NCI-H1092 (cell line): ENCODE results near the gene B3GNT3.
"Not testable (repeated sequence)": the region's sequence is repeated elsewhere in the genome, so short reads cannot be mapped to it uniquely, and the experiment has no call there.

Experiments used
- DNase-seq: peaks from one replicate; lab custom pipeline; 2025; lab: John Stamatoyannopoulos, UW

B3GNT3 gene

GRCh38 chr19:17766543-17767131 lies 28.3 kb upstream of the B3GNT3 start:
- DNase-seq, result peak; percentile 44

DNA sequence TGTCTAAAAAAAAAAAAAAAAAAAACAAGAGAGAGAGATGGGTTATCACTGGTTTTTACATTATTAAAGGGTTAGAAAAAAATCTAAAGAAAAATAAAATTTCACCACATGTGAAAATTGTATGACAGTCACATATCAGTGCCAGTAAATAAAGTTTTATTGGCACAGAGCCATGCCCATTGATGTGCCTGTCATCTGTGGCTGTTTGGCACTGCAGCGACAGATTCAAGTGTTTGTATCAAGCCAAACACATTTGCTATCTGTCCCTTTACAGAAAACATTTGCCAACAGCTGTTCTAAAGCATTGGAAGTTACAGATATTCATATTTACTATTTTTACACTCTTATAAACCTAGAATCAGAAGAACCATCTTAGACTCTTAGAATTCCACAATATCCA lies 27.4 kb upstream of the B3GNT3 start:
- no peak for DNase-seq

DNA sequence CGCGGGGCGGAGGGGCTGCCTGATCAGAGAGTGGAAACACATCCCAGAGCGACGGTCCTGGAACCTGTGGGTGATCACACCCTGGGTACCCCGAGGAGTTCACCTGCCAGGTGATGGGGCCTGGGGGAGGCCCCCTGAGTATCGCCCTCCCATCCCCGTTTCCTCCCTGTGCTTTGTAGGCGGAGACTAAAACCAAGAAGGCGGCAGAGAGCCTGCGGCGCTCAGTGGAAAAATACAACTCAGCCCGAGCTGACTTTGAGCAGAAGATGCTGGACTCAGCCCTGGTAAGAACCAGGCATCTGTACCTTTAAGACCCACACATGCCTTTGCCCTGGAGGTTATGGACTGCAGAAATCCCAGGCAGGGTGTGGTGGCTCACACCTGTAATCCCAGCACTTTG lies 24.3 kb upstream of the B3GNT3 start:
- no peak for DNase-seq

DNA sequence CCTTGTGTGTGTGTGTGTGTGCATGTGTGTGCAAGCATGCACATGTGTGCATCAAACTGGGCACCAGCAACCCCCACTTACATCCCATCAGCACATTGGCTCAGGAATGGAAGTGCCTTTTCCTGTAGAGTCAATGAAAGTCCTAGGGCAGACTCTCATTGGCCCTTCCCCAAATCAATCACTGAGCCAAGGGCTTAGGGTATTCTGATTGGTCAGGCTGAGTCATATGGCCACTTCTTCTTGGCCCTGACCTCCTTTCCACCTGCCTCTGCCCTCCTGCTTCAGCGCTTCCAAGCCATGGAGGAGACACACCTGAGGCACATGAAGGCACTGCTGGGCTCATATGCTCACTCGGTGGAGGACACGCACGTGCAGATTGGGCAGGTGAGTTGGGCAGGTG lies 22.8 kb upstream of the B3GNT3 start:
- DNase-seq, result no peak

GRCh38 chr19:17775245-17775927 lies 19.6 kb upstream of the B3GNT3 start:
- DNase-seq, result no peak

DNA sequence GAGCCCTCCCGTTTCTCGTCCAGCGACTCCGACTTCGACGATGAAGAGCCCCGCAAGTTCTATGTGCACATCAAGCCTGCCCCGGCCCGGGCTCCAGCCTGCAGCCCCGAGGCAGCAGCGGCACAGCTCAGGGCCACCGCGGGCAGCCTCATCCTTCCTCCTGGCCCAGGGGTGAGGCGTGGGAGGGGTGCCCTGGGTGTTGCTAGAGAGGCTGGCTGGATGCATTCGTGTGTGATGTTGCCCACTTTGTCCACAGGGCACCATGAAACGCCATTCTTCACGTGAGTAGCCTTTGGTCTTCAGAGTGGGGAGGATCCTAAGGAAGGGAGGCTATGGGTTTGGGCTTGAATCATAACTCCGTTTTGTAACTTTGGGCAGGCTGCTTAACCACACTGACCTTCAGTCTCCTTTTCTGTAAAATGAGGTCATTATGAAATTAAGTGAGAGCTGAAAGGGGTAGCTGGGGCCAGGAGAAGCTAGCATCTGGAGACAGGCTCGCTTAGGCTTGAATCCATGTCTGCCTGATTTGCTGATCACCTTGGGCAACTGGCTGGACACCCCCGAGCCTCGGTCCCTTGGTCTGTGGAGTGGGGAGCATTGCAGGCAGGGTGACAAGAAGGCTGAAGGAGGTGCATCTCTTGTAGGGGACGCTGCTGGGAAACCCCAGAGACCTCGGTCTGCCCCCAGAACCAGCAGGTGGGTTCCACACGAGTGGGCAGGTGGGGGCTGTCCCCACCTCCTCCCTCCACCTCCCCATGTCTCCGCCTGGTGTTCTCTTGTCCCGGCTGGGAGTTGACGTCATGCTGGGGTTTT lies 18.7 kb upstream of the B3GNT3 start:
- DNase-seq, result no peak

DNA sequence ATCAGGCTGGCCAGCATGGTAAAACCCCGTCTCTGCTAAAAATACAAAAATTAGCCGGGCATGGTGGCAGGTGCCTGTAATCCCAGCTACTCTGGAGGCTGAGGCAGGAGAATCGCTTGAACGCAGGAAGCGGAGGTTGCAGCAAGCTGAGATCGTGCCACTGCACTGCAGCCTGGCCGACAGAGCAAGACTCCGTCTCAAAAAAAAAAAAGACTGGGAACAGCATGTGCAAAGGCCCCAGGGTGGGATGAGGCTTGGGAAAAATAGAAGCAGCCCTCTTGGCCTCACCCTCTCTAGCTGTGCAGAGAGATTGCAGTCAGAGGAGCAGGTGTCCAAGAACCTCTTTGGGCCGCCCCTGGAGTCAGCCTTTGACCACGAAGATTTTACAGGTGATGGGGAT lies 17.1 kb upstream of the B3GNT3 start:
- DNase-seq, result not testable (repeated sequence)

GRCh38 chr19:17778251-17778967 lies 16.5 kb upstream of the B3GNT3 start:
- DNase-seq, result no peak

GRCh38 chr19:17778968-17779929 lies 15.7 kb upstream of the B3GNT3 start:
- no peak for DNase-seq

DNA sequence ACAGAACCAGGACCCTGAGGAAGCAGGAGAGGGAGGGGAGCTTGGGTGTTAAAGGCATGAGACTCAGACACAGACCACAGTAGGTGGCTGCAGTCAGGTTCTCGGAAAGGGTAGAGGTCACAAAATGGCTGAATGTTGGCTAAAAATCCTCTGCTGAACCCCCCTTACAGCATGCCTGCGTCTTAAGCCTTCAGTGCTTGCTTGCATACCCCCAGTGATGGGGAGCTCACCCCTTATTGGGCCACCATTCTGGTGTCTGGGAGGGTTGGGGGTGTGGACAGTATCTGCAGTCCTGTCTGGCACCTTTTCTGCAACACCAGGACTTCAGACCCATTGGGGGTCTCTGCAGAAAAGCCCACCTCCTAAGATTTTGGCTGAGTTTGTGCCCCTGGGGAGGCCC lies 14.2 kb upstream of the B3GNT3 start:
- no peak for DNase-seq

DNA sequence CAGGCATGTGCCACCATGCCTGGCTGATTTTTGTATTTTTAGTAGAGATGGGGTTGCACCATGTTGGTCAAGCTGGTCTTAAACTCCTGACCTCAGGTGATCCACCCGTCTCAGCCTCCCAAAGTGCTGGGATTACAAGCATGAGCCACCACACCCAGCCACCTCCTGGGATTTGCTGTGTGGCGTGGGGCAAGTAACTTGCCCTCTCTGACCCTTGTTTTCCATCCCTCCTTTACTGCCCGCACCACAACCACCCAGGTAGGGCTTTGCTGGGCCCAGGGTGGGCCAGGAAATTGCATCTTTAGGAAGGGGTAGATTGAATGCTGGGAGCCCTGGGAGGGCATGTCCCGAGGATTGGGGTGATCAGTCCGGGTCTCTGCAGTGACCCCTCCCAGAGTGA lies 11.2 kb upstream of the B3GNT3 start:
- not testable (repeated sequence) for DNase-seq

GRCh38 chr19:17784201-17785008 lies 10.5 kb upstream of the B3GNT3 start:
- peak; percentile 55 for DNase-seq

DNA sequence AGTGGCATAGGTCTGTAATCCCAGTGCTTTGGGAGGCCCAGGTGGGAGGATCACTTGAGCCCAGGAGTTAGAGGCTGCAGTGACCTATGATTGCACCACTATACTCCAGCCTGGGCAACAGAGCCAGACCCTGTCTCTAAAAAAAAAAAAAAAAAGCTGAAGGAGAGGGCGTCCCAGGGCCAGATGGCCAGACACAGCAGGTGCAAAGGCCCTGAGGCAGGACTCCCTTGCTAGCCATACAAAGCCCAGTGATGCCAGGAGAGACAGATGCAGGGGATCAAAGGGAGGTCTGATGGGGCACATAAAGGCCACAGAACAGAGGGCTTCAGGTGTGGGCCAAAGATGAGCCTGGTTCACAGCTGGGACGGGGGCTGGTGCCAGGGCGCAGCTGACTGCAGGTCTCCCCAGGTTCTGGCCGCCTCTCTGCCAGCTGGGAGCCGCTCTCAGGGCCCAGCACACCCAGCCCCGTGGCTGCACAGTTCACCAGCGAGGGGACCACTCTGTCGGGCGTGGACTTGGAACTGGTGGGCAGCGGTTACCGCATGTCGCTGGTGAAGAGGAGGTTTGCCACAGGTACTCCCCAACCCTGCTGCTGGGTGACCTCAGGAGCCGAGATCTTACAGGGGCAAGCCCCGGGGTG lies 7.5 kb upstream of the B3GNT3 start:
- DNase-seq, result no peak

- no peak for DNase-seq
These were observed 6.3 kb upstream of the B3GNT3 start for GRCh38 chr19:17788632-17789031.

DNA sequence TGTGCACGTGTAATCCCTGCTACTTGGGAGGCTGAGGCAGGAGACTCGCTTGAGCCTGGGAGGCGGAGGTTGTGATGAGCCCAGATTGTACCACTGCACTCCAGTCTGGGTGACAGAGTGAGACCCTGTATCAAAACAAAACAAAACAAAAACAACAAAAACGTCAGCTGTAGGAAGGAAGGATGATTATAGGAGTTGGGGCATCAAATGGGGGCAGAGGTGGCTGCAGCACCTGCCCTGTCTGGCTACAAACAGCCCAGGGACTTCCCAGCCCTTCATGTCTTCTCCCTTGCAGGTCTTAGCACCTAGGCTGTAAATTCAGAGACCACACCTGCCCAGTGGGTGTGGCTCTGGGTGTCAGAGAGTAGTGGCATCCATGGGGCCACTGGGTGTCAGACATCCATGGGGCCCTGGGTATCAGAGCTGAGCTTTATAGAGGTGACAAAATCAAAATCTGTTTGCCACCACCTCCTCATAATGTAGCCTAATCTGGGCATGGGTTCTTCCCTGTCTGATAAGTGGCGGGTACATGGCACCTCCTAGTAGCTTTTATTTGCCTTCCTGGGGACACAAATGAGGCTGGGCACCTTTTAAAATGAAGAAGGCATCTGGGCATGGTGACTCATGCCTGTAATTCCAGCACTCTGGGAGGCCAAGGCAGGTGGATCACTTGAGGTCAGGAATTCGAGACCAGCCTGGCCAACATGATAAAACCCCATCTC lies 4.7 kb upstream of the B3GNT3 start:
- DNase-seq, result no peak

DNA sequence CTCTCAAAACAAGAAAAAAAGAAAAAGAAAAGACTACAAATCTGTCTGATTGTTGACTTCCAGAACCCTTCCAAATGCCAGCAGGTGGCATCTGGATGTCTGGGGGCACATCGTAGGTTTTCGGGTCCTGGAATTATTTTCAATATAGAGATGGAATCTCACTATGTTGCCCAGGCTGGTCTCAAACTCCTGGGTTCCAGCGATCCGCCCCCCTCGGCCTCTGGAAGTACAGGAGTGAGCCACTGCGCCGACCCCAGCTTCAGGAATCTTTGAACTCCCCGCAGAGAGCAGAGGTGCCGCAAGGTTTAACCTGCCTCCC lies 567 bp upstream of the B3GNT3 start:
- DNase-seq, result no peak

GRCh38 chr19:17795495-17795856 lies 538 bp downstream of the B3GNT3 start:
- DNase-seq, result no peak

- DNase-seq, result no peak
These were observed 1.3 kb downstream of the B3GNT3 start for GRCh38 chr19:17796013-17796837.
